Neural crest cell (in vitro differentiated cells): ENCODE measurements around the gene DNAJB6. TPM values are rescaled to one million over a fixed set of nuclear protein-coding genes. Genes with fewer than 3 reads are reported as not detected.

Source experiments
- DNase-seq: peaks from one replicate; pipeline ENCODE4 v3.0.0; 2021; ENCODE audit warnings: low read depth, mixed read lengths, low spot score
- H3K27ac Mint-ChIP-seq: one replicate; pipeline ENCODE4 v1.8.0; 2021; ENCODE audit warnings: mild to moderate bottlenecking, mixed read lengths; ENCODE audit not compliant: unreplicated experiment
- H3K27me3 Mint-ChIP-seq: 2 replicates; pipeline ENCODE4 v1.8.0; 2021; ENCODE audit warnings: low read depth, mild to moderate bottlenecking, mixed read lengths
- H3K36me3 Mint-ChIP-seq: 2 replicates; pipeline ENCODE4 v1.8.0; 2021; ENCODE audit warnings: low read depth, mild to moderate bottlenecking, mixed read lengths
- H3K4me1 Mint-ChIP-seq: 2 replicates; pipeline ENCODE4 v1.8.0; 2021; ENCODE audit warnings: mixed read lengths
- H3K4me3 Mint-ChIP-seq: one replicate; pipeline ENCODE4 v1.8.0; 2021; ENCODE audit warnings: mild to moderate bottlenecking, mixed read lengths
- H3K9me3 Mint-ChIP-seq: 2 replicates; pipeline ENCODE4 v1.8.0; 2021; ENCODE audit warnings: mixed read lengths
- total RNA-seq: library from RNA; stranded (reverse); gene quantifications from 2 replicates; pipeline ENCODE4 v1.2.1, GENCODE V29; 2021
- TF ChIP-seq, protein P1 (sequence below): fragments of 200-600 bp; sonication (generic); conservative IDR thresholded peaks from 2 replicates; pipeline ENCODE4 v1.5.0; 2021; ENCODE audit warnings: antibody characterized with exemption, mild to moderate bottlenecking

The DNAJB6 gene
- total RNA-seq, 1 donor from 2014 or later, result 102 TPM

DNA sequence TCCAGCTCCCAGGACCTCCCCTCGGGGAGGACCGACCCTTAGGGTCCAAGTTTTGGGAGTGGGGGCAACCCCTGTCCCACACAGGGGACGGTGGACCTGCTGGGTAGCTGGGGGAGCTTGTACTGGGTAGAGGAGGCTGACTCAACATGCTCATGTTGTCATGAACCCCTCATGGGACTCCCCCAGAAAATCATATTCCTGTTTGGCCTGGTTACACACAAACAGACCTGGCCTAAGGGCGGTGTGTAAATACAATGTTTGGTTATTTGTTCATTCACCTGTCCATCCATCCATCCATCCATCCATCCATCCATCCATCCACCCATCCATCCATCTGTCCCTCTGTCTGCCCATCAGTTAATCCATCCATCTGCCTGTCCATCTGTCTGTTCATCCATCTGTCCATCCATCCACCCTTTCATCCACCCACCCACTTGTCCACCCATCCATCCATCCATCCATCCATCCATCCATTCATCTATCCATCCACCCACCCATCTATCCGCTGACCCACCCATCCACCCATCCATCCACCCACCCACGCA lies 92.9 kb downstream of the DNAJB6 start:
- H3K4me1 Mint-ChIP-seq, result peaks cover 19% of the 10 kb centered on the region
- H3K27ac Mint-ChIP-seq, result no peak overlapping the region
- TF ChIP-seq, protein P1, sequence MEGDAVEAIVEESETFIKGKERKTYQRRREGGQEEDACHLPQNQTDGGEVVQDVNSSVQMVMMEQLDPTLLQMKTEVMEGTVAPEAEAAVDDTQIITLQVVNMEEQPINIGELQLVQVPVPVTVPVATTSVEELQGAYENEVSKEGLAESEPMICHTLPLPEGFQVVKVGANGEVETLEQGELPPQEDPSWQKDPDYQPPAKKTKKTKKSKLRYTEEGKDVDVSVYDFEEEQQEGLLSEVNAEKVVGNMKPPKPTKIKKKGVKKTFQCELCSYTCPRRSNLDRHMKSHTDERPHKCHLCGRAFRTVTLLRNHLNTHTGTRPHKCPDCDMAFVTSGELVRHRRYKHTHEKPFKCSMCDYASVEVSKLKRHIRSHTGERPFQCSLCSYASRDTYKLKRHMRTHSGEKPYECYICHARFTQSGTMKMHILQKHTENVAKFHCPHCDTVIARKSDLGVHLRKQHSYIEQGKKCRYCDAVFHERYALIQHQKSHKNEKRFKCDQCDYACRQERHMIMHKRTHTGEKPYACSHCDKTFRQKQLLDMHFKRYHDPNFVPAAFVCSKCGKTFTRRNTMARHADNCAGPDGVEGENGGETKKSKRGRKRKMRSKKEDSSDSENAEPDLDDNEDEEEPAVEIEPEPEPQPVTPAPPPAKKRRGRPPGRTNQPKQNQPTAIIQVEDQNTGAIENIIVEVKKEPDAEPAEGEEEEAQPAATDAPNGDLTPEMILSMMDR, result no peak
- no peak overlapping the region for H3K4me3 Mint-ChIP-seq
- no peaks in the 10 kb centered on the region for H3K36me3 Mint-ChIP-seq
- H3K9me3 Mint-ChIP-seq, result no peaks in the 10 kb centered on the region
- H3K27me3 Mint-ChIP-seq, result no peaks in the 10 kb centered on the region
- no peak for DNase-seq

DNA sequence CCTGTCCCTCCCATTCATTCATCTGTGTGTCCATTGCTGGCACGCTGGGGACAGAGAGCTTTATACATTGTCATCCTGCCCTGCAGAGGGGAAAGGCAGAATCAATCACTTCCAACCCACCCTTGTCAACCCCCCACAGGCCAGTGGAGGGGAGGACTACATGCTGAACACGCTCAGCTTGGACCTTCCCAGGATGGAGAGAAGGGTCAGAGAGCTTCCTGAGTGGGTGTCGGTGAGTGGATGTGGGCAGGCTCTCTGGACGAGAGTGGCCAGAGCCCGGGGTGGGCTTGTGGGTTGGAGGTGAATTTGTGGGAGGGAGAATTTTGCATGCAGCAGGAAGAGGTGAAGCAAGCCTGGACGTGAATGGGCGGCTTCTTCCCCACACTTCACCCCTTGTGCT lies 93.9 kb downstream of the DNAJB6 start:
- Mint-ChIP-seq H3K27ac (no peak overlapping the region), H3K36me3 (no peaks in the 10 kb centered on the region), H3K4me1 (peaks cover 19% of the 10 kb centered on the region), H3K27me3 (no peaks in the 10 kb centered on the region), H3K4me3 (no peak overlapping the region), H3K9me3 (no peaks in the 10 kb centered on the region)
- TF ChIP-seq, protein P1, result no peak
- DNase-seq, result no peak

DNA sequence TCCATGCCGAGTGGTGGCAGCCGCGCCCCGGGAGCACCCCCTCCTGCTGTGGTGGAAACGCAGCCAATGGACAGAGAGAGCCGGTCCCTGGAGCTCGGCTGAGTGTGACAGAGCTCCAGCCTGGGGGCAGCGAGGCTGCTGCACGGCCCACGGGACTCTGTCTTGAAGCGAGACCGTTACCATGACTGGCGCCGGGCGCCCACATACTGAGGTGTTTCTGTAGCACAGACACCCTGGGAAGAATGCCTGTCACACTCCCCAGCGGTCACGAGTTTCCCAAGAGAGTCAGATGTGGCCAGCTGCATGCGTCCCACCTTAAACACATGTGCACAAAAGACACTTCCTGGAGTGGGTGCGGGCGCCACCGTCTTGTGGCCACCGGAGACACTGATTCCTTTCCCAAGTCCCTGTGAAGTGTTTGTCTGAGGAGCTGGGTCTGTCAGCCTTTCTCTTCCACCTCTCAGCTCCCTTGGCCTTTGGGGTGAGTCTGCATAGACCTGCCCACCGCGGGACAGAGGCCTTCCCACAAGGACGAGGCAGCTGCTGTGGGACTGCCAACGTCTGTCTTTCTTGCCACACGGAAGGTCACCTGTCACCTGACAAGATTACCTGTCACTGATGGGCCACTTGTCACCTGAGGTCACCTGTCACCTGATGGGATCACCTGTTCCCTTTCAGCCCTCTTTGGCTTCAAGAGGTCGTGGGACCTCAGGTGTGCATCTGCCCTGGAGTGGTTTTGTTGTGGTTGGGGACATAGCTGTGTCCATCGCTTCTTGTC lies 94.6 kb downstream of the DNAJB6 start:
- no peak for DNase-seq

DNA sequence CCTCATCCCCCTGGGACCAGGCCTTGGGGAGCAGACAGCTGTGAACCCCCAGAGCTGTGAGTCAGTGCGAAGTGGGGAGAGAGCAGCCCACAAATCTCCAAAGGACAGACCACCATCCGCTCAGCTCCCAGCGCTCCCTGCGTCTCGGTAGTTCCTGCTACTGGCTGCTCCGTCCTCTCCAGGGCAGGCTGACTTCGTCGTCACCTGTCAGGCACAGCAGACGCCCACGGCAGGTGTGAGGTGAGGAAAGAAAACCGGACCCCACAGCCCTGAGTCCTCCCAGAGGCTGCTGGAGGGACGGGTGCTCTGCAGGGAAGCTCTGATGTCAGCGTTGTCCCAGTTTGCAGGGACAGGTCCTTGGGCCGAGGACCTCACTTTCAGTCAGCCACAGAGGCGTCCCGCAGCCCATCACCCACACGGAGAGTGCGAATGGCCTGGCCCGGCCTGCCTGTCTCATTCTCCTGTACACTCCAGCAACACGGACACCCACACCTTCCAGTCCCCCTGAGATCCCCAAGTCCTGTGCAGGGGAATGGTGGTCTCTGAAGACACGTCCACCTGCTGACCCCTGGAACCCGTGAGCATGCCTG lies 95.2 kb downstream of the DNAJB6 start:
- TF ChIP-seq, protein P1, result no peak
- no peak for DNase-seq
- Mint-ChIP-seq H3K4me1 (peaks cover 24% of the 10 kb centered on the region), H3K4me3 (peak overlapping the region; percentile 77), H3K27ac (peak overlapping the region; percentile 75), H3K27me3 (no peaks in the 10 kb centered on the region), H3K36me3 (no peaks in the 10 kb centered on the region), H3K9me3 (no peaks in the 10 kb centered on the region)

More for the DNA sequence above, 94.6 kb downstream of the DNAJB6 start:
- Mint-ChIP-seq H3K9me3 (no peaks in the 10 kb centered on the region), H3K4me3 (no peak overlapping the region), H3K27ac (no peak overlapping the region), H3K36me3 (no peaks in the 10 kb centered on the region), H3K4me1 (peaks cover 19% of the 10 kb centered on the region), H3K27me3 (no peaks in the 10 kb centered on the region)
- TF ChIP-seq, protein P1, result no peak

DNA sequence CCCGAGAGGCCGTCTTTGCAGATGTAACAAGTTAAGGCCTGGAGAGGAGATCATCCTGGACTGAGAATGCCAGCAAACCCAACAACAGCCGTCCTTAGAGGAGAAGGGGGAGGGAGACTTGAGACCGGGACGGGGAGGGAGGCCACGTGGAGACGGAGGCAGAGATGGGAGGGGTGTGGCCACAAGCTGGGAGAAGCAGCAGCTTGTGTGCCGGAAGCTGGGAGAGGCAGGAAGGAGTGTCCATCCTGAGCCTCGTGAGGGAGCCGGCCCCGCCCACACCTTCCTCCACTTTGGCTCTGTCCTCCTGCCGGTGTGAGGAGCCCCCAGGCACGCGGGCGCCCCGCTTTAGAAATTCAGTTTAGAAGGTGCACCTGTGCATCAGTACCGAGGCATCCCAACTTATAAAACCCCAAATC lies 95.7 kb downstream of the DNAJB6 start:
- Mint-ChIP-seq H3K4me1 (peaks cover 25% of the 10 kb centered on the region), H3K27ac (peak overlapping the region; percentile 75), H3K9me3 (no peaks in the 10 kb centered on the region), H3K27me3 (no peaks in the 10 kb centered on the region), H3K4me3 (peak overlapping the region; percentile 77), H3K36me3 (no peaks in the 10 kb centered on the region)
- TF ChIP-seq, protein P1, result no peak
- DNase-seq, result peak; percentile 46
